Stimulated activated CD4-positive, alpha-beta T cell treated with anti-CD3 and anti-CD28 coated beads, Interleukin-2, amount 100 ng/mL, for 4 hours (primary cell): ENCODE results near the gene ZNF644.

Experiments
- DNase-seq: peaks from one replicate; pipeline ENCODE4 v3.0.0-alpha.2; 2020; ENCODE audit warnings: low read depth

The ZNF644 gene

GRCh38 chr1:91020967-91021685, 709 bp downstream of the ZNF644 start:
- DNase-seq, result peak; percentile 32

GRCh38 chr1:91020486-91020885, 1.3 kb downstream of the ZNF644 start:
- no peak for DNase-seq

- no peak for DNase-seq
These were observed 3.8 kb downstream of the ZNF644 start for GRCh38 chr1:91018006-91018405.

- no peak for DNase-seq
These were observed 5.9 kb downstream of the ZNF644 start for GRCh38 chr1:91015794-91016550.

GRCh38 chr1:91015358-91015780, 6.5 kb downstream of the ZNF644 start:
- DNase-seq, result no peak

- DNase-seq, result no peak
These were observed 7.4 kb downstream of the ZNF644 start for GRCh38 chr1:91014475-91014874.

- no peak for DNase-seq
These were observed 8.5 kb downstream of the ZNF644 start for GRCh38 chr1:91013302-91013701.

GRCh38 chr1:91012196-91012595, 9.6 kb downstream of the ZNF644 start:
- DNase-seq, result no peak

- no peak for DNase-seq
These were observed 10.1 kb downstream of the ZNF644 start for GRCh38 chr1:91011726-91012125.

GRCh38 chr1:91007827-91008226, 14.0 kb downstream of the ZNF644 start:
- no peak for DNase-seq

GRCh38 chr1:91007092-91007491, 14.7 kb downstream of the ZNF644 start:
- DNase-seq, result no peak

GRCh38 chr1:91006113-91006908, 15.5 kb downstream of the ZNF644 start:
- DNase-seq, result no peak

GRCh38 chr1:91005285-91005684, 16.6 kb downstream of the ZNF644 start:
- DNase-seq, result no peak

- DNase-seq, result no peak
These were observed 17.7 kb downstream of the ZNF644 start for GRCh38 chr1:91004145-91004544.

- no peak for DNase-seq
These were observed 25.0 kb downstream of the ZNF644 start for GRCh38 chr1:90996742-90997413.

- DNase-seq, result no peak
These were observed 26.4 kb downstream of the ZNF644 start for GRCh38 chr1:90995311-90995894.

- DNase-seq, result no peak
These were observed 27.4 kb downstream of the ZNF644 start for GRCh38 chr1:90994461-90994860.

GRCh38 chr1:90993245-90993644, 28.6 kb downstream of the ZNF644 start:
- DNase-seq, result no peak

- DNase-seq, result no peak
These were observed 31.1 kb downstream of the ZNF644 start for GRCh38 chr1:90990779-90991178.

- no peak for DNase-seq
These were observed 31.8 kb downstream of the ZNF644 start for GRCh38 chr1:90989990-90990389.

- DNase-seq, result no peak
These were observed 32.5 kb downstream of the ZNF644 start for GRCh38 chr1:90989302-90989701.

- DNase-seq, result no peak
These were observed 34.0 kb downstream of the ZNF644 start for GRCh38 chr1:90987841-90988240.
